ENCODE data around the gene TREML2.

DNA sequence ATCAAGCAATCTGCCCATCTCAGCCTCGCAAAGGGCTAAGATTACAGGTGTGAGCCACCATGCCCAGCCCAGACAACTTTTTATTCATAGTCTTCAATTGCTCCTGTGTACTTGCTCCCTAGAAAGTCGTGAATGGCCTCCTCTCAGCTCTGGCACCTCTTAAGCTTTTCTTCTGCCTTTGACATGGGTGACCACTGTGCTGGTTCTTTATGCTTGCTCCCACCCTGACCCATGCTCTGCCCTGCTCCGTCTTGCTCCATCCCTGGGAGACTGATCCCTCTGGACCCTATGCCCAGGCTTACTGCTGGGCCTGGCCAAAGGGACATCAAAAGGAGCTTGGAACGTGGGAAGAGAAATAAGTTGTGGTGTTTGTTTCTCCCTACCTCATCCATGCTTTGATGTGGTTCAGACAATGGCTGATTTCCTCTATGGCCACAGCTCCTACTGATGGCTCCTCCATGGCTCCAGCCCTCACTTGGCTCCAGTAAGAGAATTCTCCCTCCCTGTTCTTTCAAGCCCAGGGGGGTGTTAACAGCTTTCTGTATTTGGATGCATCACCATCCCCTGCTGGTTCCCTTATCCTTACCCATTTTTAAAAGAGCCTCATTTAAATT lies 30.3 kb downstream of the TREML2 start:
- TF ChIP-seq, protein P1, sequence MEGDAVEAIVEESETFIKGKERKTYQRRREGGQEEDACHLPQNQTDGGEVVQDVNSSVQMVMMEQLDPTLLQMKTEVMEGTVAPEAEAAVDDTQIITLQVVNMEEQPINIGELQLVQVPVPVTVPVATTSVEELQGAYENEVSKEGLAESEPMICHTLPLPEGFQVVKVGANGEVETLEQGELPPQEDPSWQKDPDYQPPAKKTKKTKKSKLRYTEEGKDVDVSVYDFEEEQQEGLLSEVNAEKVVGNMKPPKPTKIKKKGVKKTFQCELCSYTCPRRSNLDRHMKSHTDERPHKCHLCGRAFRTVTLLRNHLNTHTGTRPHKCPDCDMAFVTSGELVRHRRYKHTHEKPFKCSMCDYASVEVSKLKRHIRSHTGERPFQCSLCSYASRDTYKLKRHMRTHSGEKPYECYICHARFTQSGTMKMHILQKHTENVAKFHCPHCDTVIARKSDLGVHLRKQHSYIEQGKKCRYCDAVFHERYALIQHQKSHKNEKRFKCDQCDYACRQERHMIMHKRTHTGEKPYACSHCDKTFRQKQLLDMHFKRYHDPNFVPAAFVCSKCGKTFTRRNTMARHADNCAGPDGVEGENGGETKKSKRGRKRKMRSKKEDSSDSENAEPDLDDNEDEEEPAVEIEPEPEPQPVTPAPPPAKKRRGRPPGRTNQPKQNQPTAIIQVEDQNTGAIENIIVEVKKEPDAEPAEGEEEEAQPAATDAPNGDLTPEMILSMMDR (IDR thresholded peaks at IDR 0.05 in 2 of 3, conservative IDR thresholded peaks at IDR 0.05 in 1 of 3; ENCODE audit: borderline replicate concordance in 1 of 3, insufficient read depth in 1 of 3, low read depth in 2 of 3, low read length in 2 of 3) = no peak
- no peak for TF ChIP-seq SRF (IDR thresholded peaks at IDR 0.05; ENCODE audit: low read depth)
- TF ChIP-seq POLR2A (IDR thresholded peaks at IDR 0.05; ENCODE audit: borderline replicate concordance, extremely low read depth, insufficient read depth, insufficient read length) = no peak
- TF ChIP-seq, protein P2, sequence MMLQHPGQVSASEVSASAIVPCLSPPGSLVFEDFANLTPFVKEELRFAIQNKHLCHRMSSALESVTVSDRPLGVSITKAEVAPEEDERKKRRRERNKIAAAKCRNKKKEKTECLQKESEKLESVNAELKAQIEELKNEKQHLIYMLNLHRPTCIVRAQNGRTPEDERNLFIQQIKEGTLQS (IDR thresholded peaks at IDR 0.05) = no peak
